NCI-H1930 (cell line): ENCODE results near the gene PRXL2C.
A peak's percentile ranks its signal among the peaks of the same experiment; 100 is the strongest.
"Not testable (repeated sequence)": the region's sequence is repeated elsewhere in the genome, so short reads cannot be mapped to it uniquely, and the experiment has no call there.

Source experiments
- DNase-seq, 2 experiments: peaks; one replicate each; lab custom pipeline; 2025; lab: John Stamatoyannopoulos, UW

PRXL2C gene

DNA sequence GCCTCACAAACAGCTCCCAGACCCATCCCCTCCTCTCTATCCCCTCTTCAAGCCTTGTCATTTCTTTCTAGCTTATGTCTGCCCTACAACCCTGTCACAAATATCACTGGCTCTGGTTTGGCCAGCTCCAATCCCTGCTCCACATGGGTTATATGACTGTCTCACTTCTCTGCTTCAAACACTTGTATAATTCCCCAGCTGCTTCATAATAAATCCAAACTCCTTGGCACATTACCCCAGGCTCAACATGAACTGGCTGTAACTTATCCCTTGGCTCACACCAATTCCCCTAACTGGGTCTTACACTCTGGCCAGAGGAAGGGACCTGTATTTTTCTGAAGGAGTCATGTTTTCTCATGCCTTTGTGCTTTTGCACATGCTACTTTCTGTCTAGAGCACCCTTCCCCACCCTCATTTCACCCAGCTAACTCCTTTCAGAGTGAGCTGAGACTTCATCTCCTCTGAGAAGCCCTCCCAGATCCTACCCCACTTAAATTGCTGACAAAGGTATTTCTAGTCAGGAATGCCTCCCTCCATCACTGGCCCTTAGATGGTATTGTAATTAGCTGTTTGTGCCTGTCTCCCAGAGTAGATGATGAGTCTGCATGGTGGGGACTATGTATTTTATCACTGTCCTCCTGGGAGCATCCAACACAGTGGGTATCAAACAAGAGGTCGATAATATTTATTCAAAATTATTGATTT is 5.3 kb downstream of the PRXL2C start:
- no peak for DNase-seq

DNA sequence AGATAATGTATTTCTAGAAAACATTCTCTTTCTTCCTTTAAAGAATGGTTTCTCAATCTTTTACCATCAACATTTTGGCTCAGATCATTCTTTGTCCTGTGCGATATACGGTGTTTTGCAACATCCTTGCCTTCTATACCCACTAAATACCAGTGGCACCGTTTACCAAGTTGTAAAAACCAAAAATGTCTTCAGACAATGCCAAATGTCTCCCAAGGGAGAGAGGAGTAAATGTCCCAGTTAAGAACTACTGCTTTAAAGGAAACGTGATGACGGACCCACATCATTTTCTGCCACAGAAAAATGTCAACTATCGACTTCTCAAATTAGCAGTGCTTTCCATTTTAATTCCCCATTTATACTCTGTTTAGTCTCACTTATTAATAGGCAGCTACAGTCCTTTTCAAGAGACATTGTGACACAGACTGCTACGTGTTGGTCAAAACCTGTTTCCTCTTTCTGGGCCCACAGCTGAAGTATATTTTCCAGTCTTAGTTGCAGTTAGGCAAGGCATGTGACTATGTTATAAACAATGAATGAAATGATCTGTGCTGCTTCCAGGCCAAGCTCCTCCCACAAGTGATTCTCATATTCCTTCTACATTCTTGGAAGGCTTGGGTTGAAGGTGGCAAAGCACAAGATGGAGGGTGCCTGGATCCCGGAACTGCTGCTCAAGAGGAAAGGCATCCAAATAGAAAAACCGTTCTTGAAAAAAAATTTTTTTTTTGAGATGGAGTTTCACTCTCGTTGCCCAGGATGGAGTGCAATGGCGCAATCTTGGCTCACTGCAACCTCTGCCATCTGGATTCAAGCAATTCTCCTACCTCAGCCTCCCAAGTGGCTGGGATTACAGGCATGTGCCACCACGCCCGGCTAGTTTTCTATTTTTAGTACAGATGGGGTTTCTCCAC is 8.8 kb downstream of the PRXL2C start:
- no peak for DNase-seq

GRCh38 chr9:96644137-96644536 is 11.0 kb downstream of the PRXL2C start:
- peak; percentile 23 to 30 for DNase-seq

DNA sequence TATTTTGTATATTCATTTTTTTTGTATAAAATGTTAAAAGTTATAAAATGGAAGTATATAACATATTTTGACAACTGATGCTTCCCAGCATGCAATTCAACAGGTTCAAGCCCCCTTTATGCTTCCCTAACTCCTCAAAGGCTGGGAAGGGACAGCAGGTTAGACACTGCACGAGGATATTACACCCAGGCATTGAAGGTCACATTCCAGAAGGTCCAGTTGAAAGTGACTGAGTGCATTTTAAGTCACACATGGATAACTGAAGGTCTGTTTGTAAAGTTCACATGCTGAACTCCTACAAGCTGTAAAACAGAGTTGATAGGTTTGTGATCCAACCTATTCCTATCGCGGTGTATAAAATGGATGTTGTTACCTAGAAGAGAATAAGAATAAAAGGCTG is 13.6 kb downstream of the PRXL2C start:
- DNase-seq = no peak

DNA sequence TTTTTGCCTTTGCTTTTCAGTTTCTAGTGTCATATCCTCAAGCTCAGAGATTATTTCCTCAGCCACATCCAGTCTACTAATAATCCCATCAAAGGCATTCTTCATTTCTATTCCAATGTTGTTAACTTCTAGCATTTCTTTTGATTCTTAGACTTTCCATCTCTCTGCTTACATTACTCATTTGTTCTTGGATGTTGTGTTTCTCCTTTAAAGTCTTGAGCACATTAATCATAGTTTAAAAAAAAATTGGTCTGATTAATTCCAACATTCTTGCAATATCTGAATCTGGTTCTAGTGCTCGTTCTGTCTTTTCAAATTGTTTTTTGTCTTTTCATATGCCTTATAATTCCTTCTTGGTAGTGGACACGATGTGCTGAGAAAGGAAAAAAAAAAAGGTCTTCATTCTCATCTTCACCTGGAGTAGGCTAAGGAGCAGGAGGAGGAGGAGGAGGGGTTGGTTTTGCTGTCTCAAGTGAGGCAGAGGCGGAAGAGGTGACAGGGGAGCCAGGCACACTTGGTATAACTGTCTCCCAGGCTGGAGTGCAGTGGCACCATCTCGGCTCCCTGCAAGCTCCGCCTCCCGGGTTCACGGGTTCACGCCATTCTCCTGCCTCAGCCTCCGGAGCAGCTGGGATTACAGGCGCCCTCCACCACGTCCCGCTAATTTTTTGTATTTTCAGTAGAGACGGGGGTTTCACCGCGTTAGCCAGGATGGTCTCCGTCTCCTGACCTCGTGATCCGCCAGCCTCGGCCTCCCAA is 16.3 kb downstream of the PRXL2C start:
- DNase-seq = no peak

DNA sequence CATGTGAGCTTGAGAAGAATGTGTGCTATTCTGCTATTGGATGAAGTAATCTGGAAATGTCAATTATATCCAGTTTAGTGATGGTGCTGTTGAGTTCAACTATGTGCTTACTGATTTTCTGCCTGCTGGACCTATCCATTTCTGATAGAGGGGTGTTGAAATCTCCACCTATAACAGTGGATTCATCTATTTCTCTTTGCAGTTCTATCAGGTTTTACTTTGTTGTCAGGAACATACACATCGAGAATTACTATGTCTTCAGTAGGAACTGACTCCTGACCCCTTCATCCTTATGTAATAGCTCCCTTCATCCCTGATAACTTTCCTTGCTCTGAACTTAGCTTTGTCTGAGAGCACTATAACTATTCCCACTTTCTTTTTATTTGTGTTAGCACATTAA is 18.7 kb downstream of the PRXL2C start:
- DNase-seq = no peak

DNA sequence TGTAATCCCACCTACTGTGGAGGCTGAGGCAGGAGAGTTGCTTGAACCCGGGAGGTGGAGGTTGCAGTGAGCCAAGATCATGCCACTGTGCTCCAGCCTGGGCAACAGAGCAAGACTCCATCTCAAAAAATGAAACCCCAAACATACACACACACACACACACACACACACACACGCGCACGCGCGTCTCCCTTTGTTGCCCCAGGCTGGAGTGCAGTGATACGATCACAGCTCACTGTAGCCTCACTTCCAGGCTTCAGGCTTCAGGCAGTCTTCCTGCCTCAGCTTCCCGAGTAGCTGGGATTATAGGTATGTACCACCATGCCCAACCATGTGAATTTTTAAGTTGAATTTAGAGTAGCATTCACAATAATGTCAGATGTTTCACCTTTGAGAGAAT is 21.5 kb downstream of the PRXL2C start:
- not testable (repeated sequence) for DNase-seq

GRCh38 chr9:96626912-96627311 is 28.2 kb downstream of the PRXL2C start:
- no peak for DNase-seq

GRCh38 chr9:96621618-96622017 is 33.5 kb downstream of the PRXL2C start:
- DNase-seq = no peak

- no peak for DNase-seq
Observed at GRCh38 chr9:96620832-96621269, 34.3 kb downstream of the PRXL2C start.

DNA sequence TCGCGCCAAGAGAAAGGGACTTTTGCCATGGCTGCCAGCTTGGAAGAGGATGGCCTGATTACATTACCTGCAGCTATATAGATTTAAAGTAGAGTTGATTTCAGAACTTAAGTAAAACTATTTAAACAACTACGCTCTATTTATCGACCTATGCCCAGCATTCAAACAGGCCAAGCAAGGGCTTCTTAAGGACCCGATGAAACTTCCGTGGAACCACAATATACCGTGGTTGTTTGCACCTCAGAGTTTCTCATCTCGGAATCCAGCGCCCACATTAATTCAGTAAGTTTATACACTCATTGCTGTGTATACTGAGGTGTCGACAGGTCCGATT is 35.0 kb downstream of the PRXL2C start:
- DNase-seq = no peak

- peak; percentile 90 to 91 for DNase-seq
Observed at GRCh38 chr9:96619491-96620180, 35.5 kb downstream of the PRXL2C start, which contains the start of gene CDC14B. Gene CDC14B, minus strand, starts transcription at chr9:96619843. Its CDS starts 465 bp downstream, at chr9:96619378.

DNA sequence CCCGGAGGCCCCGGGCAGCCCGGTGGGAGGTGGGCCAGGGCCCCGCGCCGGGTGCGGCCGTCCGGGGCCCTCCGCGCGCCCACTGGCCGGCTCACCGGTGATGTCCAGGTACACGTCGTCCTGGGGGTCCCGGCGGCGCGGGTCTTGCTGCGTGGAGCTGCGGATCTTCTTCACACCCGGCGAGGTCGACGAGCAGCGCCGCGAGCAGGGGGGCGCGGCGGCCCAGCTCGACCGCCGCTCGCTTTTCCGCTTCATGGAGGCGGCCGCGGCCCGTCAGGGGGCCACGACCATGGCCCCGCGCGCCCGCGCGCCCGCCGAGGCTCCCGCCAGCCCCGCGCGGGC is 36.0 kb downstream of the PRXL2C start:
- DNase-seq = no peak

DNA sequence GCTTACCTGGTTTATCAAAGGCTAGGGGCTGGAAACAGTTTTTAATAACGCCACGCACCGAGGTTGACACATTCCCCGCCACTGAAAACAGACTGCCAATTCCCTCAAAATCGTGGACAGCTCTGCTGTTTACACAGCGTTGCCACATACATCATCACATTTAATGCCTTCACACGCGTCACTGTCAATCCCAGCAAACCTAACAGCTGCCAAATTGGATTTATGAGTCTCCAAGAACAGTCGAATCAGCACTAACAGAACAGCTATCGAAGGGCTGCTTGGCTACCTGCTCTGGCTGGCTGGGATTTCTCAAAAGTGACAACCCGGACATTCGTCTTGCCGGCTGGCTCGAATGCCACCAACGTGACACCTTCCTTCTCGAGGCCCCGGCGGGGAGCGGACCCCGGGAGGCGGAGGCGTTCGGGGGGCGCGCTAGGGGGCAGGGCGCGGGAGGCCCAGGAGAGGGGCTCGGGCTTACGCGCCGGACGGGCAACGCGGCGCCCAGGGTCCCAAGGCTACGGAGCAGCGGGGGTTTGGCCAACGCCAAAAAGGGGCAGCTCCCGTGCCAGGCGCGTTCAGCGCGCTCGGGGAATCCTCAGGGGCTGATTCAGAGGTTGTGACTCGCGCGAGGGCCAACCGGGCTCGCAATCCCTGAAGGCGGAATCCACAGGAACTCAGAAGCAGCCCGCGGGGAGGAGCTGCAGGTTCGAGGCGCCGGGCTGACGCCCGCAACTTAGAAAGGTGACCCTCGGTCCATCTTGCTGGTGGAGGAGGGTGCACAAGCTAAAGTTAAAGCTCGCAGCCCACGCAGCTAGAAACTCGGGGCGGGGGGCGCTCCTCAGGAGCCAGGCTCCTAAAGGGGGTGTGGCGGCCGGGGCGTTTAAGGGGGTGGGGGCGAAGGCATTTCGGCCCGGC is 36.7 kb downstream of the PRXL2C start:
- no peak for DNase-seq

DNA sequence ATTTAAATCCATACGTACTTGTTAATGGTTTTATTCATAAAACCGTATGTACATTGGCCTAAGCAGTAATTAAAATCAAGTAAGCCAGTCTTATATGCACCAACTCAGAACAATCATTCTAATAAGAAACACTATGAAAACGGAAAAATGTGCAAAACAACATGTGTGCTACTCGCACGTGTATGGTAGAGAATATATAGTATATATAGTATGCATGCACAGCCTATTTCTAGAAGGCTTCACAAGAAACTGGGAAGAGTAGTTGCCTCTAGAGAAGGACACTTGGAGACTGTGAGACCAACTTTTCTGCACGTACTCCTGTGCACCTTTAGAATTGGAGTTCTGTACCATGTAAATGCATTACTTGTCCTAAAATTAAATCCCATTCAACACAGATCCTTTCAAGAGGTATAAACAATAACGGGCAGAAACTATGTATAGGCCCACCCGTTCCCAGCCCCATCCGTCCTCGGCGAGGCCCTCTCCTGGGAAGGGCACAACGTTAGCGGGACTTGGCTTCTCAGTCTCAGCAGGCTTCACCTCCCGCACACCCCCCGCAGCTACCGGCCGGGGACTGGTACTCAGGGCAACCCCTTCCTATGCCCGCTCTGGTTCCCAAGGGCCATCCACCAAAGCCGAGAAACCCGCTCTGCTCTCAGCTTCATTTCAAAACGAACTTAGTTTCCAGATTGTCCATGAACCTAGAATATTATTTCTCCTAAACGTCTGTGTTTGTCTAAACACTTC is 37.5 kb downstream of the PRXL2C start:
- no peak for DNase-seq

DNA sequence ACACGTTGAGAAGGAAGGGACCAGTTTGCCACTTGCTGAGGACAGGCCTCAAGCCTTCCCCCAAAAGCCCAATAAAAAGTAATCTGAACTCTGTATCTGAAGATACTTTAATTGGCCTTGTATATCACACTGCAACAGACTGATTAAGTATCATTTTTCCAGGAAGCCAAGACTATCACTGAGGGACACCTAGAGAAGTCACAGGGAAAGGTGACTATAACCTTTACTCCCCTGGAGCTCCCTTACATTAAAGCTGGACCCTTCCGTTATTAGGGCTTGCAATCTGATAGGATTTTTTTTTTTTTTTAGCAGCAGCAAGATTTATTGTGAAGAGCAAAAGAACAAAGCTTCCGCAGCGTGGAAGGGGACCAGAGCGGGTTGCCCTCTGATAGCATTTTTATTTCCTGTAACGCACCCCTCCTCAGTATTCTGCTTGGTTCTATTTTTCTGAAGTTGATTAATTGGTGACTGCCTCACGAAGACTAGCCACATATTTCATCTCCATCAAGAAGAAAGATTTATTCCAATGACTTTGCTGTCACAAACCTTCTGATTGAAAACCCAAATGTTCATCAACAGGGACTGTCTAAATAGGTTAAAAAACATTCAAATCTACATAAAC is 38.2 kb downstream of the PRXL2C start:
- no peak for DNase-seq

DNA sequence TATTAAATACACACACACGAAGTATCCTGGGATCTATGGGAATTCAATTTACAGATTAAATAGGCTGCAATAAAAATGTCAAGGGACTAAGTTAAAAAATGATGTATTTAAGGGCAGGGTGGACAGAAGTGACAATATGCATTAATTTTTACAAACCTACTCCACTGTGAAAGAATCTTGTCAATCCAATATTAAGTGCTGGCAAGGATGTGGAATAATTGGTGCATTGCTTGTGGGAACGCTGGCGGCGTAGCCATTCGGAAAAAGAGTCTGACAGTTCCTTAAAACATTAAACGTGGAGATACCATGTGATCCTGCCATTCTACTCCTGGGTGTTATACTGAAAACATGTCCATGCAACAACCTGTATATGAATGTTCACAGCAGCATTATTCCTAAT is 39.7 kb downstream of the PRXL2C start:
- DNase-seq = no peak

GRCh38 chr9:96614664-96615063 is 40.5 kb downstream of the PRXL2C start:
- not testable (repeated sequence) for DNase-seq

GRCh38 chr9:96612966-96613589 is 42.0 kb downstream of the PRXL2C start:
- no peak for DNase-seq
